CD4-positive, CD25-positive, alpha-beta regulatory T cell (primary cell): Measurements from ENCODE around the gene CYP2F1. TPM values are rescaled to one million over a fixed set of nuclear protein-coding genes. Genes with fewer than 3 reads are reported as not detected.
"Not testable (repeated sequence)": the region's sequence is repeated elsewhere in the genome, so short reads cannot be mapped to it uniquely, and the experiment has no call there.

Experiments
- ATAC-seq, 2 donors: fragments of 150-1000 bp; cut with Tn5 transposase; one replicate each; pipeline ENCODE4 v1.10.0; 2021; ENCODE audit warnings: low read depth in 2 of 2, moderate number of reproducible peaks in 2 of 2, moderate library complexity in 1 of 2
- DNase-seq, 3 donors: peaks; one replicate each; pipeline versions ENCODE4 v3.0.0 to v3.0.0-alpha.2; 2012 to 2022; ENCODE audit warnings: mixed read lengths in 1 of 3
- H3K27ac ChIP-seq: one replicate; pipeline ENCODE4 v1.7.0; 2013; ENCODE audit warnings: mild to moderate bottlenecking, low read length; ENCODE audit not compliant: insufficient read depth, poor library complexity, severe bottlenecking
- H3K27me3 ChIP-seq: one replicate; pipeline ENCODE4 v1.7.0; 2013; ENCODE audit warnings: low read length; ENCODE audit not compliant: control insufficient read depth, insufficient read depth
- H3K36me3 ChIP-seq: one replicate; pipeline ENCODE4 v1.7.0; 2013; ENCODE audit warnings: mild to moderate bottlenecking, low read length, moderate library complexity; ENCODE audit not compliant: control insufficient read depth, insufficient read depth
- H3K4me1 ChIP-seq: 2 replicates; pipeline ENCODE4 v1.7.0; 2013; ENCODE audit warnings: mild to moderate bottlenecking, low read length; ENCODE audit not compliant: insufficient read depth, control insufficient read depth, poor library complexity, severe bottlenecking
- H3K4me3 ChIP-seq: one replicate; pipeline ENCODE4 v1.7.0; 2013; ENCODE audit warnings: low read depth, mild to moderate bottlenecking, low read length, moderate library complexity
- H3K9me3 ChIP-seq, 2 experiments: 1 replicate in 1 of 2; 2 replicates in 1 of 2; pipeline ENCODE4 v1.7.0; 2013; ENCODE audit warnings: low read length in 2 of 2, mild to moderate bottlenecking in 1 of 2, moderate library complexity in 1 of 2; ENCODE audit not compliant: control insufficient read depth in 2 of 2
- H3K27ac Mint-ChIP-seq, 3 donors: one replicate each; pipeline ENCODE4 v1.8.0; 2020 to 2022; ENCODE audit warnings: mild to moderate bottlenecking in 3 of 3, mixed read lengths in 3 of 3, moderate library complexity in 2 of 3
- H3K27me3 Mint-ChIP-seq: one replicate; pipeline ENCODE4 v1.8.0; 2022; ENCODE audit warnings: mild to moderate bottlenecking, mixed read lengths
- H3K36me3 Mint-ChIP-seq: one replicate; pipeline ENCODE4 v1.8.0; 2020; ENCODE audit warnings: mixed read lengths
- H3K4me1 Mint-ChIP-seq, 4 donors: one replicate each; pipeline ENCODE4 v1.8.0; 2020 to 2022; ENCODE audit warnings: mixed read lengths in 4 of 4, mild to moderate bottlenecking in 1 of 4
- H3K4me3 Mint-ChIP-seq, 4 donors: one replicate each; pipeline ENCODE4 v1.8.0; 2020 to 2022; ENCODE audit warnings: mild to moderate bottlenecking in 4 of 4, mixed read lengths in 4 of 4, moderate library complexity in 3 of 4
- H3K9me3 Mint-ChIP-seq, 7 donors: one replicate each; pipeline ENCODE4 v1.8.0; 2020 to 2022; ENCODE audit warnings: mixed read lengths in 7 of 7, mild to moderate bottlenecking in 3 of 7, moderate library complexity in 2 of 7
- polyA plus RNA-seq, 4 donors: library from polyadenylated mRNA; unstranded; fragments of 300-500 nt; fragmentation: Illumina TruSeq; gene quantifications; one replicate each; pipeline ENCODE4 v1.2.3, GENCODE V29; 2021
- total RNA-seq: library from RNA; stranded (reverse); gene quantifications from one replicate; pipeline ENCODE4 v1.2.3, GENCODE V29; 2022

CYP2F1 gene
- total and polyA plus RNA-seq, 5 donors from 2014 or later: 0.25 TPM; not detected in 4

- H3K4me3 Mint-ChIP-seq: no peak overlapping the region
- ATAC-seq: no peak
- peaks cover 4% of the 10 kb centered on the region for H3K27me3 Mint-ChIP-seq
- no peaks in the 10 kb centered on the region for H3K36me3 ChIP-seq
- DNase-seq: no peak
- H3K4me1 Mint-ChIP-seq: peaks cover 0 to 5% (median 0%) of the 10 kb centered on the region in 4 donors
- H3K4me3 ChIP-seq: no peak overlapping the region
- H3K9me3 ChIP-seq: no peaks in the 10 kb centered on the region
- no peak overlapping the region for H3K27ac ChIP-seq
- H3K9me3 Mint-ChIP-seq: peaks cover 0 to 4% (median 0%) of the 10 kb centered on the region in 7 donors
- no peaks in the 10 kb centered on the region for H3K27me3 ChIP-seq
- H3K27ac Mint-ChIP-seq: peak overlapping the region in 1 of 3 donors; percentile 10
- H3K4me1 ChIP-seq: no peaks in the 10 kb centered on the region
- peaks cover 6% of the 10 kb centered on the region for H3K36me3 Mint-ChIP-seq
Observed at GRCh38 chr19:41112728-41113290, 1.4 kb upstream of the CYP2F1 start.

- Mint-ChIP-seq H3K9me3 (peaks cover 0 to 4% (median 0%) of the 10 kb centered on the region in 7 donors), H3K4me3 (no peak overlapping the region), H3K36me3 (peaks cover 6% of the 10 kb centered on the region), H3K27ac (peak overlapping the region in 1 of 3 donors; percentile 51), H3K27me3 (no peaks in the 10 kb centered on the region), H3K4me1 (peaks cover 0 to 18% (median 8%) of the 10 kb centered on the region in 4 donors)
- Histone ChIP-seq H3K27ac (no peak overlapping the region), H3K4me3 (no peak overlapping the region), H3K36me3 (no peaks in the 10 kb centered on the region), H3K27me3 (no peaks in the 10 kb centered on the region), H3K9me3 (no peaks in the 10 kb centered on the region), H3K4me1 (peaks cover 6% of the 10 kb centered on the region)
- DNase-seq (no peak), ATAC-seq (no peak)
Observed at GRCh38 chr19:41116261-41116660, 2.0 kb downstream of the CYP2F1 start.

GRCh38 chr19:41120929-41121911 lies 7.0 kb downstream of the CYP2F1 start:
- DNase-seq: peak; percentile 51 to 87 (median 85)
- Mint-ChIP-seq H3K27ac (peak overlapping the region; percentile 88 to 97 (median 90)), H3K4me3 (peak overlapping the region; percentile 0 to 81 (median 52)), H3K4me1 (peaks cover 0 to 25% (median 7%) of the 10 kb centered on the region in 4 donors)
- H3K36me3 Mint-ChIP-seq, H3K27me3 Mint-ChIP-seq, H3K4me1 ChIP-seq, H3K9me3 Mint-ChIP-seq, H3K27me3 ChIP-seq, H3K9me3 ChIP-seq, H3K36me3 ChIP-seq: not testable (repeated sequence)
- H3K27ac ChIP-seq: peak overlapping the region; percentile 61
- peak overlapping the region; percentile 42 for H3K4me3 ChIP-seq
- peak; percentile 86 to 89 for ATAC-seq

GRCh38 chr19:41122846-41123245 lies 8.6 kb downstream of the CYP2F1 start:
- H3K27ac Mint-ChIP-seq: peak overlapping the region in 2 of 3 donors; percentile 58 to 76

GRCh38 chr19:41123716-41124294 lies 9.6 kb downstream of the CYP2F1 start:
- no peaks in the 10 kb centered on the region for H3K36me3 Mint-ChIP-seq
- H3K4me3 Mint-ChIP-seq: peak overlapping the region in 1 of 4 donors; percentile 37
- H3K4me3 ChIP-seq: no peak overlapping the region
- H3K27me3 Mint-ChIP-seq: peaks cover 7% of the 10 kb centered on the region
- H3K9me3 ChIP-seq: no peaks in the 10 kb centered on the region
- H3K9me3 Mint-ChIP-seq: no peaks in the 10 kb centered on the region
- no peaks in the 10 kb centered on the region for H3K27me3 ChIP-seq
- H3K4me1 ChIP-seq: peaks cover 18% of the 10 kb centered on the region
- DNase-seq: no peak
- peaks cover 5 to 44% (median 17%) of the 10 kb centered on the region in 4 donors for H3K4me1 Mint-ChIP-seq
- H3K27ac ChIP-seq: no peak overlapping the region
- peak overlapping the region in 1 of 3 donors; percentile 51 for H3K27ac Mint-ChIP-seq
- ATAC-seq: no peak
- no peaks in the 10 kb centered on the region for H3K36me3 ChIP-seq

More at GRCh38 chr19:41122846-41123245, 8.6 kb downstream of the CYP2F1 start:
- not testable (repeated sequence) for H3K27me3 Mint-ChIP-seq, H3K27me3 ChIP-seq, H3K9me3 ChIP-seq, H3K4me3 Mint-ChIP-seq, H3K9me3 Mint-ChIP-seq, H3K36me3 ChIP-seq, DNase-seq, H3K27ac ChIP-seq, H3K4me3 ChIP-seq, H3K36me3 Mint-ChIP-seq, ATAC-seq
- peaks cover 12% of the 10 kb centered on the region for H3K4me1 ChIP-seq
- H3K4me1 Mint-ChIP-seq: peaks cover 4 to 37% (median 14%) of the 10 kb centered on the region in 4 donors

GRCh38 chr19:41126765-41127203 lies 12.6 kb downstream of the CYP2F1 start:
- not testable (repeated sequence) for H3K36me3 ChIP-seq, H3K27me3 ChIP-seq, H3K4me3 ChIP-seq, H3K9me3 ChIP-seq, H3K27ac Mint-ChIP-seq, H3K9me3 Mint-ChIP-seq, ATAC-seq, H3K36me3 Mint-ChIP-seq, H3K27ac ChIP-seq
- peaks cover 10% of the 10 kb centered on the region for H3K4me1 ChIP-seq
- H3K4me1 Mint-ChIP-seq: peaks cover 5 to 24% (median 12%) of the 10 kb centered on the region in 4 donors
- peak; percentile 24 to 39 (median 35) for DNase-seq
- H3K27me3 Mint-ChIP-seq: peaks cover 22% of the 10 kb centered on the region
- peak overlapping the region in 1 of 4 donors; percentile 60 for H3K4me3 Mint-ChIP-seq

- Mint-ChIP-seq H3K4me1 (peaks cover 5 to 22% (median 12%) of the 10 kb centered on the region in 4 donors), H3K4me3 (peak overlapping the region in 1 of 4 donors; percentile 60), H3K27me3 (peaks cover 28% of the 10 kb centered on the region), H3K27ac (peak overlapping the region in 2 of 3 donors; percentile 73 to 86)
- H3K9me3 Mint-ChIP-seq, H3K27ac ChIP-seq, DNase-seq, H3K36me3 Mint-ChIP-seq, H3K9me3 ChIP-seq, H3K4me3 ChIP-seq, H3K27me3 ChIP-seq, H3K36me3 ChIP-seq, ATAC-seq: not testable (repeated sequence)
- peaks cover 10% of the 10 kb centered on the region for H3K4me1 ChIP-seq
Observed at GRCh38 chr19:41127362-41127761, 13.1 kb downstream of the CYP2F1 start.
